Fibroblast of lung (primary cell): ENCODE data around the gene ARHGAP6.

Experiments
- EZH2 ChIP-seq: IDR thresholded peaks from 2 replicates; pipeline ENCODE4 v1.5.1; 2012; ENCODE audit warnings: low read length, control low read depth, mild to moderate bottlenecking; ENCODE audit errors: missing control alignments
- TF ChIP-seq, protein P1 (sequence below), 2 donors: IDR thresholded peaks in 1 of 2; conservative IDR thresholded peaks in 1 of 2; 1 replicate in 1 of 2; 2 replicates in 1 of 2; pipeline ENCODE4 v1.5.1; 2011 to 2012; ENCODE audit warnings: low read length in 2 of 2, control low read depth in 1 of 2, inconsistent platforms in 1 of 2, low read depth in 1 of 2, mild to moderate bottlenecking in 1 of 2

DNA sequence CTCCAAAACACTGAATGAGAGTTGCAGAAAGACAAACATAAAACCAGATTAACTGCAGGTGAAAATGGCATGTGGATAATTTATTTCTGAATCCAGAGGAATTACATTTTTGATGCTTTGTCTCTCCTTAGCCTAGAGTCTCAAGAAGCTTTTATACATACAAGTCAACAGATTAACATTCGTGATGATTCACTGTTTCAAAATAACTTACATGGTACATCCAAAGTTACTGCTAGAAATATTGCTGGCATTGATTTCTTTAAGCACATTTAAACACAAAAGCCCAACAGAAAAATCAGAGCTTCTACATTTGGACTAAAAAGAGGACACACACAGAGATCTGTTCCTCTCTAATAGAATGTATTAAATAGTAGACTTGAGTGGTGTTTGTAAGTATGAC is 266.9 kb downstream of the ARHGAP6 start:
- TF ChIP-seq, protein P1, sequence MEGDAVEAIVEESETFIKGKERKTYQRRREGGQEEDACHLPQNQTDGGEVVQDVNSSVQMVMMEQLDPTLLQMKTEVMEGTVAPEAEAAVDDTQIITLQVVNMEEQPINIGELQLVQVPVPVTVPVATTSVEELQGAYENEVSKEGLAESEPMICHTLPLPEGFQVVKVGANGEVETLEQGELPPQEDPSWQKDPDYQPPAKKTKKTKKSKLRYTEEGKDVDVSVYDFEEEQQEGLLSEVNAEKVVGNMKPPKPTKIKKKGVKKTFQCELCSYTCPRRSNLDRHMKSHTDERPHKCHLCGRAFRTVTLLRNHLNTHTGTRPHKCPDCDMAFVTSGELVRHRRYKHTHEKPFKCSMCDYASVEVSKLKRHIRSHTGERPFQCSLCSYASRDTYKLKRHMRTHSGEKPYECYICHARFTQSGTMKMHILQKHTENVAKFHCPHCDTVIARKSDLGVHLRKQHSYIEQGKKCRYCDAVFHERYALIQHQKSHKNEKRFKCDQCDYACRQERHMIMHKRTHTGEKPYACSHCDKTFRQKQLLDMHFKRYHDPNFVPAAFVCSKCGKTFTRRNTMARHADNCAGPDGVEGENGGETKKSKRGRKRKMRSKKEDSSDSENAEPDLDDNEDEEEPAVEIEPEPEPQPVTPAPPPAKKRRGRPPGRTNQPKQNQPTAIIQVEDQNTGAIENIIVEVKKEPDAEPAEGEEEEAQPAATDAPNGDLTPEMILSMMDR (conservative IDR thresholded peaks at IDR 0.05 in 1 of 2, IDR thresholded peaks at IDR 0.05 in 1 of 2; ENCODE audit: low read depth in 1 of 2, low read length in 2 of 2): no peak
- TF ChIP-seq EZH2: no peak
